Measurements from ENCODE around the gene C19orf25.

Gene C19orf25

GRCh38 chr19:1450735-1451731, 28.0 kb downstream of the C19orf25 start:
- DNase-seq (ENCODE audit: extremely low read depth, low read depth), result no peak
- no peak for TF ChIP-seq CTCF (IDR thresholded peaks at IDR 0.05; ENCODE audit: low read depth, low read length)

DNA sequence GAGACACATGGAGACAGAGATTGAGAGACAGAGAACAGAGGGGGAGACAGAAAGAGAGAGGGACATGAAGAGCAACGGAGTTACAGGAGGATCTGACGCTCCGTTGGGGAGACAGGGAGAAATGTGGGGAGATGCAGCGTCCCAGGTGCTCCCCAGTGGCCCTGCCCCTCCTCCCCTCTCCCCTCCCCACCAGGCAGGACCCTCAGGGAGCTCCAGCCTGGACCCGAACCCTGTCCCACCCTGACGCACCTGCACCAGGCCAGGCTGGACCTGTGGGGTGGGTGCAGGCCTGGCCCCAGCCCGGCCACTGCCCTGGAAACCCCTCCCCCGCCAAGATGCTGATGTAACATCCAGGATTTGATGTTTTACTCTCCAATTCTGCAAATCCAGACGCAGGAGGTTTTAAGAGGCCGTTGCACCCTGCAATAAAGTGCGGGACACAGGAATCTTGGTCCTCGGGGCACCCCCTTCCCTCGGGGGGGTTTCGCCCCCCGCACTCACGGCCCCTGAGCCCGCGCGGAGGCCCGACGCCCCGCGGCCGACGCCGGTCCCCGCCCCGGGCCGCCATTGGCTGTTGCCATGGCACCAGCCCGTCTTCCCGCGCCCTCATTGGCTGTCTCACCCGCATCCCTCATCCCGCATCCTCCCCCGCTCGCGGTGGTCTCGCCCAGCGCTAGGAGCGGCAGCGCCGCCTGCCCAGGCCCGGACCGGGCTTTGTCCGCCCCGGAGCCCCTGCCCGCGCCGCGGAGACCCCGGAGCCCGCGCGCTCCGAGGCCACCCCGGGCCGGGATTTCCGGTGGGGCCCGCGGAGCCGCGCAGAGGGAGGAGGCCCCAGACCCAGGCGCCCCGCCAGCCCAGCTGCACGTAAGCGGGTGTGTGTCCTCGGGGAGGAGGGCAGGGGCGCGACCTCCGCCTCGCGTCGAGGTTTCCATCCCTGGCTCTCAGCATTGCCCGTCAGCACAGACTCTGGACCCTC, 29.3 kb downstream of the C19orf25 start, which contains the start of gene APC2:
Gene APC2, plus strand, starts transcription at position 655 of the 976 bp plus-strand sequence. CDS start 2,881 bp downstream, outside the sequence.
- no peak for DNase-seq (ENCODE audit: extremely low read depth, low read depth)
- no peak for TF ChIP-seq CTCF (IDR thresholded peaks at IDR 0.05; ENCODE audit: low read depth, low read length)

DNA sequence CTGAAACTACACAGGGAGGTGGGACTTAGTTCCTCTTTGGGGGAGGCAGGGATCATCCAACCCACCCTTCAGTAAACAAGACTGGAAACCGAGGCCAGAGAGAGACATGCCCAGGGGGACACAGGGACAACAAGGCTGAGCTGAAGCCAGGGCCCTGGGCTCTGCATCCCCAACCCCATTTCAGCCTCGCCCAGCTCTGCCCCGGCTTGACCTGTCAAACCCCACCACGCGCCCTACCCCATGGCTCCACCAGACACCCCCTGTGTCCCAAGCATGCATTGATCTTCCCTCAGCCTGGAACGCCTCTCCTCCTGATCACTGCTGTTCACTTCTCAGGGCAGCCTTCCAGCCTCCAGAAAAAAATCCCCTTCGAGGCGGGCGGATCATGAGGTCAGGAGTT, 31.1 kb downstream of the C19orf25 start:
- no peak for TF ChIP-seq CTCF (IDR thresholded peaks at IDR 0.05; ENCODE audit: low read depth, low read length)
- no peak for DNase-seq (ENCODE audit: extremely low read depth, low read depth)

DNA sequence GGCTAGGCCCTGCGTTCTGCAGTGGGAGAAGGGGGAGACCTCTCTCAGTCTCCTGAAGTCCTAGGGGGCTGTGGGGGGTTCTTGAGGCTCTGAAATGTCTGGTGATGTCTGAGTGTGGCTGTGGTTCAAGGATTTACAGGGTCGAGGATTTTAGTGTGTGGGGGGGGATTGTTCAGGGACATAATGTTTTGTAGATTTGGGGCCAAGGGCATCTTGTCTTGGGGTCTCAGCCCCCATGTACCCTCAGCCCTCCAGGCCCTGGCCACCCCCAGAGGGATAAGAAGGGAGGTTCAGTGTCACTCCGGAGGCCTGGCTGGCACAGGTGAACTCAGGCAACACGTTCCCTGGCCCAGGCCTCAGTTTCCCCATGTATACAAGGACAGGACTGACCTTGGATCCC, 31.5 kb downstream of the C19orf25 start:
- TF ChIP-seq CTCF (IDR thresholded peaks at IDR 0.05; ENCODE audit: low read depth, low read length), result no peak
- no peak for DNase-seq (ENCODE audit: extremely low read depth, low read depth)

GRCh38 chr19:1446713-1447481, 32.1 kb downstream of the C19orf25 start:
- no peak for TF ChIP-seq CTCF (IDR thresholded peaks at IDR 0.05; ENCODE audit: low read depth, low read length)
- DNase-seq (ENCODE audit: extremely low read depth, low read depth), result no peak

GRCh38 chr19:1445932-1446712, 32.9 kb downstream of the C19orf25 start:
- no peak for DNase-seq (ENCODE audit: extremely low read depth, low read depth)
- no peak for TF ChIP-seq CTCF (IDR thresholded peaks at IDR 0.05; ENCODE audit: low read depth, low read length)
